RCC 7860 (cell line): ENCODE data around the gene DBNDD1.
"Not testable (repeated sequence)": the region's sequence is repeated elsewhere in the genome, so short reads cannot be mapped to it uniquely, and the experiment has no call there.

Experiments
- DNase-seq: peaks from one replicate; pipeline ENCODE4 v3.0.0-alpha.2; 2015; ENCODE audit warnings: low spot score
- FAIRE-seq: peaks from 2 replicates; lab custom pipeline; 2012; peaks lifted over from hg19 to GRCh38; lab: Jason Lieb, UNC

Gene DBNDD1

DNA sequence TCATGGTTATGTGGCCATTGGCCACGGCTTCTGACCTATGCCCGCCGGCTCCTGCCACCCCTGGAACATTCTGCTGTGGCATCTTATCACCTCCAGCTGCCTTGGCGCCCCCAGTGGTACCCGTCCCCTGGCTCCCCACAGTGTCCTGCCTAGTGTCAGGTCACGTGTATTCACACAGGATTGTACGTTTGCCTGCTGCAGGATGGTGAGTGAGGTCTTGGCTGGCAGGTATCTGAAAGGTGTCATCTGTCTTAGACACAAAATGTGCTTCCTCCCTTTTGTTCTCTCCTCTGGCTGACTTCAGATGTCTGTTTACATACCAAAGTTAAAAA lies 24.9 kb downstream of the DBNDD1 start:
- FAIRE-seq (no peak), DNase-seq (no peak)

DNA sequence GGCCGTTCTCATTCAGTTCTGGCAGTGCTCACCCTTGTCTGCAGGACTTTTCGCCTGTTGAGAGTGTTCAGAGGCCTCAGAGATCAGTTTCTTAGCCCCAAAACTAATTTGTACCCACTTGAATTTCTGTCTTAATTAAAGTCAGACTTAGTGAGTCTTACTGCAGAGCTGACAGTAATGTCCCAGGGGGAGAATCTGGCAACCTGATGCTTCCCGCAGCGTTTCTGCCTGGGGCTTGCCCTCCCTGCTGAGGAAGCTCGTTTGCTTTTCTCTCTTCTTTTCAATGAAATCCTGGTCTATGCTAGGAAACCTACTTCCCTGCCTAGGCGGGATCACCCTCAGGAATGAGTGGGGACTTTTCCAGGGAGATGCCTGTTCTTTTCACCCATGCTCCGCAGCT lies 25.3 kb downstream of the DBNDD1 start:
- DNase-seq (no peak), FAIRE-seq (no peak)

DNA sequence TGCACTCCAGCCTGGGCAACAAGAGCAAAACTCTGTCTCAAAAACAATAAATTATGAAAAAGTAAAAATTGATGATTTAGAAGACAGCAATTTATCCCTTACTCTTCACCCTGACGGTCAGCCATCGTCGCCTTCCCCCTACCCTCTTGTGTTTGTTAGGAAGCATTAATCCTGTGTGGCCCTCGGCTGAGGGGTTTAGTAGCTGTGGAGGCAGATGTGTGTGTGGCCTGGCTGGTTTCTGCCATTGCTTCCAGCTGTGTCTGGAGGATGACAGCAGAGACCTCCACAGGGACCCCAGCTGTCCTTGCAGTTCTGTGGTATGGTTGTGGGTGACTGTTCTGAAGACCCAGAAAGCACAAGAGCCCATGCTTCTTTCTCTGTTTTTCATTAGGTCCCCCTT lies 25.9 kb downstream of the DBNDD1 start:
- DNase-seq (no peak), FAIRE-seq (no peak)

DNA sequence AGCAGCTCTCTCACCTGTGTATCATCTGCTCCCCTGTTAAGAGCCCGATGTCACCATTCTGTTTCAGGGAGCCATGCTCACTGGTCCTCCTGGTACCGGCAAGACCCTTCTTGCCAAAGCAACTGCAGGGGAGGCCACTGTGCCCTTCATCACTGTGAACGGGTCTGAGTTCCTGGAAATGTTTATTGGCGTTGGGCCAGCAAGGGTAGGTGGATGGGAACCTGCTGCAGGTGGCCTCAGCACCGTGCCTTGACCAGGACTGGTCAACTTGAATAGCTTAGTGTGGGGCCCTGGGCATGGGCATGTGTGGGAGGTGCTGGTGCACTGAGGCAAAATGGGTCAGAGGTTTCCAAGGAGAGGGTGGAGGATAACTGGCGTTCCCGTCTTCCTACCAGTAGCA lies 28.5 kb downstream of the DBNDD1 start:
- FAIRE-seq = no peak
- no peak for DNase-seq

DNA sequence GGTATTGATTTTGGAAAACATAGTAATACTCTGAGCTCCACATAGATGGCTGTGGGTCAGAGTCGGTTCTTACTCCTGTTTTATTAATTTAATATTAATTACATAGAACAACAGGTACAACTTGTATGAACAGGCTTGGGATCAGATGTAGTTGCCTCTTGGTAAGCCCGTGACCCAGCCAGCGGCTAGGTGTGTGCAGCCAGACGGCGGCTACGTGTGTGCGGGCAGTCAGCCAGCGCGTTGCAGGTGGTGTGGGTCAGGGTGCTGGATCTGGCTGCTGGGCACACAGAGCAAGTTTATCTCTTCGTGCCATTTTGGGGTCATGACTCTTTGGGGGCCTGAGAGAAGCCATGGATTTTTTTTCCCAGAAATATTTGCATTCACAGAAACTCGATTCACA lies 30.3 kb downstream of the DBNDD1 start:
- DNase-seq (no peak), FAIRE-seq (no peak)

DNA sequence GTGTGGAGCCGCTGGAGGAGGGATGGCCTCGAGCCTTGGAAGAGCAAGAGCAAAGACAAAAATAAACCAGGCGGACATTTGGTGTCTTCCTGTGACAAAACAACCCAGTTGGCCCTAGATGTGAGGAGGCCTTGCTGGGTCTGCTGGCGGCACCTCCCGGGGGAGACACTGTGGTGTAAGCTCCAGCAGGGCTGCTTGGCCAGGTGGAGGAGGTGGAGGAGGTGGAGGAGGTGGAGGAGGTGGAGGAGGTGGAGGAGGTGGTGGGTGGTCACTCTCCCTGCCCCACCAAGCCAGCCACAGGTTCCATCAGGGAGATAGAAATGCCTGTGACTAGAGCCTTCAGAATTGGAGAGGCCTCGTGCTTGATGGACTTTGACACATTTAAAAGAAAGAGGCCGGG lies 32.1 kb downstream of the DBNDD1 start:
- no peak for FAIRE-seq
- no peak for DNase-seq

DNA sequence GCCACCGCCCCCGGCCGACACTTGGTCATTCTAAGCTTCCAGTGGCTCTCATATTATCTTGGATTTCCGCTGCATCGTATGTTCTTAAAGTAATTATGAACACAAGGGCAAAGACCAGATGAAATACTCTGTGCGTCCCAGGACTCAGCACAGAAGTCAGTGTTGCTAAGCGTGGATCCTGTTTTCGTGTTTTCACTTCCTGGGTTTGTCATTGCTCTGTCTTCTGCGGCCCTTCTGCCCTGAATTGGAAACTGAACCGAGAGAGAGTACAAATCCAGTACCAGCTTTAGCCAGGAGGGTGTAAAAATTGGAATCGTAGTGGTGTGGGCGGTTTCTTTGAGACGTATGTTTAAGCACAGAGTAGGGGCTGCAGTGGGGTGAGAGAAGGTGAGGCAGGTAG lies 32.7 kb downstream of the DBNDD1 start:
- no peak for FAIRE-seq
- no peak for DNase-seq

DNA sequence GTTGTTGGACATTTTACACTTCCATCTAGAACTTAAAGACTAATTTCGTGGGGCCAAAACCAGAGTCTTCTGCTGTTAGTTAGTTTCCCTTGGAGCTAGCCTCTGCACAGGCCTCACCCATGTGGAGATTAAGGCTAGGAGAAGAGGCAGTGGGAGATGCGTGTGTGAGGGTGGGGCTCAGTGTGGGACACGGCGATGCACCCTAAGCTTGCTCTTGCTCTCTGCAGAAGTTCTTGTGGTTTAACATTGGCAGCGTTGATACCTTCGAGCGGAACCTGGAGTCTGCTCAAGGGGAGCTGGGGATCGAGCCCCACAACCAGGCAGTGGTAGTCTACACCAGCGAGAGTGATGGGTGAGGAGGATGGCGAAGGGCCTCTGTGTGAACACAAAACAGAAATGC lies 34.0 kb downstream of the DBNDD1 start:
- DNase-seq (no peak), FAIRE-seq (no peak)

DNA sequence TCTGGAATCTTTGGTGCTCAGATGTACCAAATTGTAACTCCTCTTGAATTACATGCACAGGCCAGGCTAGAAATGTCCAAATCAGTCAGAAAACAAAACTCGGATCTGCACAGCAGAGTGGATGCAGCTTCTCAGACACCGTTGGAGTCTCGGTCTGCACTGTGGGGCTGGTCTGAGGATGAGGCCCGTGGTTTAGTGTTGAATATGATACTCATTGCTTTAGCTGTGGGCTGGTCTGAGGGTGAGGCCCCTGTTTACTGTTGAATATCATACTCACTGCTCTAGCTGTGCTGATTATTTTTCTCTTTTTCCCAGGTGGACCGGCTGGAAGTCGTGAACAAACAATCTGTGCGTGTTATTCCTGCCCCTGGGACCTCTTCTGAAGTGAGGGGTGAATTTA lies 35.0 kb downstream of the DBNDD1 start:
- FAIRE-seq = no peak
- DNase-seq = no peak

DNA sequence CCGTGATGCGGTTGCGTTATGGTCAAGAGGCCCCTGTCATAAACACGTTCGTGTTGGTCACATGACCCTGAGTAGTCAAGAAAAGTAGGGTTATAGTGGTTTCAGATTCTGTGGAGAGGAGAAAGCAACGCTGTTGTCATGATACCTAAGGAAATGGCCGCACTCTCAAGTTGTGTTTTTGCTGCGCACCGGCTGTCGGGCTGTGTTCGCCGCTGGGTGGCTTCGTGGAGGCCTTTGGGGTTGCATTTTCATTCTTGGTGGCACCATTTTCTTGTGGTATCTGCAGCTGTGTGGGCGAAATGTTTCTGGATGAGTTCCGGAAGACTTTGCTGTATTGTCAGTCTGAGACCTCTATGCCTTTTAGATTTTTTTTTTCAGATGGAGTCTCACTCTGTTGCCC lies 35.7 kb downstream of the DBNDD1 start:
- no peak for DNase-seq
- no peak for FAIRE-seq

DNA sequence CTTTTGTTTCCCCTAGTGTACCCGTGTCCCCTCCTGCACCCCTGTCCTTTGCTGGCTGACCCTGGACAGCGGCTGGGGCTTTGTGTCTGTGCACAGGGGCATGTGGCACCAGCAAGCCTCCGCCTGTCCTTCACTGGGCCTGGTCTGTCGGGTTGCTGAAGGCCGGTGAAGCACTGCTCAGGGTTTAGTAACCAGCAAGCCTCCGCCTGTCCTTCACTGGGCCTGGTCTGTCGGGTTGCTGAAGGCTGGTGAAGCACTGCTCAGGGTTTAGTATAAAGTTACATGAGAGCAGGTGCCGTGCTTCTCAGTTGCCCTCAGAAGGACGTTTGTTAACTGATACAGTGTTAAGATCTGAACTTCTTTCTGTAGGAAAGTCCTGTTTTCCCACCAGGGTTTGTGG lies 36.9 kb downstream of the DBNDD1 start:
- FAIRE-seq (no peak), DNase-seq (no peak)

DNA sequence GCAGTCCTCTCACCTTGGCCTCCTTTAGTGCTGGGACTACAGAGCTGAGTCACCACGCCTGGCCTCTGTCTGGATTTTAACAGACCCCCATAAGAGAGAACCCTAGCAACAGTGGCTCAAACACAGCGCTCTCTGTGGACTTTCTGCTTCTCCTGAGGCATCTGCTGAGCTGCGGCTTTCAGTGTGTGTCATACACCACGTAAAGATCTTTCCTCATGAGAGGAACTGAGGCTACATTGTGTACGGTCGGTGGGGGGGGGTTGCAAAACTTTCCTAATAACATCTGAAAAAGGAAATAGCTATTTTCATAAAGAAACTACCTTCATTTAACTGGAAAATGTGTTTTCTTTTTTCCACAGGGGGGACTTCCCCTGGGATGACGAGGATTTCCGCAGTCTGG lies 37.8 kb downstream of the DBNDD1 start:
- no peak for DNase-seq
- no peak for FAIRE-seq

DNA sequence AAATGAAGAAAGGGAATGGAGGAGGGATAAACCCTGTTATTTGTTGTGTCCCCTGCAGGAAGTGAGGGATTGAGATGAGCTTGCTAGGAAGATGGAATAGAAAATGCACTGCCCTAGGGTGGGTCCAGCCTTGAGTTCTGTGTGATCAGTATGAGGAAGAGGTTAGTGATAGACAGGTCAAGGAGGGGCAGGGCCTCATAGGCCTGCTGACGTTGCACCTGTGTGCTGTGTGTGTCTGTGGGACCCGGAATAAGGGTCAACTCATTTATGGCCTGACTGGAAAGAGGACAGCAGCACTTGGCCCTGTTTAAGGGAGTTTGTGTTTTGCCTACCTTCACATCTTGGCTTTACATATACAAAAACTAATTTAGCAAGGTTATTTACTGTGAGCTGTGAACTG lies 44.4 kb downstream of the DBNDD1 start:
- no peak for FAIRE-seq
- no peak for DNase-seq

DNA sequence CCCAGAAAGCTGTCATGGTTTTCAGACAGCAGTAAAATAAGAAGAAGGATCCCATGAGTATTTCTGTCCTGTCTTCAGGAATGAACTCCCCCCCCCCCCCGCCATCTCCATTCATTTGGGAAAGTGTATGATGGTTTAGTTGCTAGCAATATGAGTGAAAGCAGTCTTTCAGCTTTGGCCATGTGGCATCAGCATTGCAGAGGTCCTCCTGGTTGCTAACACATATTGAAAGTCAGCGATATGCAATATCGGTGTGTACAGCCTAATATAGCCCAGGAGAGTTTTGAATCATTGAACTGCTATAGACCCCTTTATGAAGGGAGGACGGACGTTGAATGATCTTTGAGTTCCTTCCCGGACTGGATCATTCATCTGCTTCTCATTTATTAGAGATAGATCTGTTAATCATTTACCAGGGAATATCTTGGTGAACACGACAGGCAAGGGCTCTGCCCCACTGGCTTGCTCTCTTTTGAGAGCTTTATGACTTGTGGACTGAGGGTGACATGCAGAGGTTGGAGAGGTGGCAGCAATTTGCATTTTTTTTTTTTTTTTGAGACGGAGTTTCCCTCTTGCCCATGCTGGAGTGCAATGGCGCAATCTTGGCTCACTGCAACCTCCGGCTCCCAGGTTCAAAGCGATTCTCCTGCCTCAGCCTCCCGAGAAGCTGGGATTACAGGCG lies 45.5 kb downstream of the DBNDD1 start:
- no peak for FAIRE-seq
- DNase-seq = peak; percentile 5

DNA sequence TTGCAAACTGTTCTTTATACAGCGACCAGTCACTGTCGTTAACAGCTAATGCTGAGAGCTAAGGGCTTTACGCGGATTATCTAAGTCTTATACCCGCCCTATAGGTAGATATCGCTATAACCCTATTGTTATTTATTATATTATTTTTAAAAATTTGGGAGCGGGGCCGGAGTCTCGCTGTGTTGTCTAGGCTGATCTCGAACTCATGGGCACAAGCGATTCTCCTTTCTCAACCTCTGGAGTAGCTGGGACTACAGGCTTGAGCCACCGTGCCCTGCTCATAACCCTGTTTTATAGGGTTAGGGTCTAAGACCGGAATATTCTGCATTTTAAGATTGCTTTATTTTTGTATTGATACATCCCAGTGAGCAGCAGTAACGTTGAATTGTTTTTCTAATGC lies 46.0 kb downstream of the DBNDD1 start:
- FAIRE-seq (no peak), DNase-seq (no peak)

DNA sequence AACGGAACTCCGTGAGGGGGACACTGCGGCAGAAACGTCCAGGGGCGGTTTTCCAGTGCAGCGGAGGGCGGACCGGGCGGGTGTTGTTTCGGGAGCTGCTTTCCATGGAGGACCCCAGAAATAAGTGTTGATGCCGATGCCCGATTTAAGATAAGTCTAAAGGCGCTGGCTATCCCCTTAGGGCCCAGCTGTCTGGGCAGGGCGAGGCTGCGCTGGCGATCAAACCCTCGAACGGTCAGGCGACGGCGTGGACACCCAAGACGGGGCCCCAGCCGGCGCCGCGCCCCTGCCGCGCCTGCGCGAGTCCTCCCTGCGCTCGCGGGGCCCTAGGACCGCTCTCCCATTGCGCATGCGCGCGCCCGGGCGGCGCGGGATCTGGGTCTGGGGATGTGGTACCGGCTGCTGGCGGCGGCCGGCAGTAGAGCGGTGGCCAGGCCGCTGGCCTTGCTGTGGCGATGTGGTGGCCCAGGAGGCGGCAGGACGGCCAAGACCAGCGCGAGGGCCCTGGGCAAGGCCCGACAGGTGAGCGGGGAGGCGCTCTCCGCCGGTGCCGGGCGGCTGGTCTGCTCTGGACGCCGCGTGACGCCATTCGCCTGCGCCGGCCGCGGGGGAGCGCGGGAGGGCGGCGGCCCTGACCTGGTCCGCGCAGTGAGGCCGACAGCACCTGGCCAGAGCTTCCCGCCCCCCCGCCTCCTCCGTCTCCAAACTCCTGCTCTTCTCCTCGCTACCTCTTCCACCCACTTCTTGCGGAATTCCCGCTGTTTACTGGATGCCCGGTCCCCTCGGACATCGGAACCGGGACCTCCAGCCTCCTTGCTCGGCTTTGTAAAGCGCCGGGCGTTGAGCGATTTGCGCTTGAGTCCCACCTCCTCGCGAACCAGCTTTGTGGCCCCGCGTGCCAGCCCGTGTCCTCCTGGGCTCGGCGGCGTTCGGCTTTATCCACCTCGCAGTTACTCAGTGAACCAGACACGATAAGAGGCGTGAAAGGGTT lies 46.7 kb downstream of the DBNDD1 start:
- DNase-seq (peak; percentile 74), FAIRE-seq (no peak)

DNA sequence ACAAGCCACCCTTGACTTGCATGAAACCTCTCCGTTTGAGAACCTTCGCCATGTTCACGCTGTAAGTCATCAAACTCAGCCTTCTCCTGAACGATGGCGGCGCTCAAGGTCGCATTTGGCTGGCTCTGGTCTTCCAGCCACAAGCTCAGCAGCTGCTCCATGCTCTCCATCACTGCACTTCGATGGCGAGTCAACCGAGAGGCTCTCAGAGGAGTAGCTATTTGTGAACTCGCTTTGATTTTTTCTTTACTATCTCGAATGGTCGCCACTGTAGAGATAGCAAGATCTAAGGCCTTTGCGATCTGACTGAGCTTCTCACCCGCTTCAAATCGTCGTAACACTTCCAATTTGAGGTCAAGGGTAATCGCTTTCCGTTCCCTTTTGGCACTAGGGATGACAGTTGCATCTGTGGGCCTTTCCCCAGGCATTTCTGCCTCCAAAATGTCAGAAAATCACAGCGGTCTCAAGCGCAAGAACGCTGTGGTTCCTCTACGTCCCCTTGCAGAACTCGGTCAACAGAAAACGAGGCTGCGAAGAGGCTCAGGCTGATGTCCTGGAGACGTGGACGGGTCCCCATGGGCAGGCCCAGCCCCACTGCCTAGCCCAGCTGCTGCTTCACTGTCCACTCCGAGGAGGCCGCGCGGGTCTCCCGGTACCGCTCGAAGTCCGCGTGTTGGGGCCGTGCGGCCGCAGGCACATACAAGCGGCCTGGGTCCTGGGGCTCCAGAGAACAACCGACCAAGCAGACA lies 47.6 kb downstream of the DBNDD1 start:
- no peak for DNase-seq
- FAIRE-seq = no peak

DNA sequence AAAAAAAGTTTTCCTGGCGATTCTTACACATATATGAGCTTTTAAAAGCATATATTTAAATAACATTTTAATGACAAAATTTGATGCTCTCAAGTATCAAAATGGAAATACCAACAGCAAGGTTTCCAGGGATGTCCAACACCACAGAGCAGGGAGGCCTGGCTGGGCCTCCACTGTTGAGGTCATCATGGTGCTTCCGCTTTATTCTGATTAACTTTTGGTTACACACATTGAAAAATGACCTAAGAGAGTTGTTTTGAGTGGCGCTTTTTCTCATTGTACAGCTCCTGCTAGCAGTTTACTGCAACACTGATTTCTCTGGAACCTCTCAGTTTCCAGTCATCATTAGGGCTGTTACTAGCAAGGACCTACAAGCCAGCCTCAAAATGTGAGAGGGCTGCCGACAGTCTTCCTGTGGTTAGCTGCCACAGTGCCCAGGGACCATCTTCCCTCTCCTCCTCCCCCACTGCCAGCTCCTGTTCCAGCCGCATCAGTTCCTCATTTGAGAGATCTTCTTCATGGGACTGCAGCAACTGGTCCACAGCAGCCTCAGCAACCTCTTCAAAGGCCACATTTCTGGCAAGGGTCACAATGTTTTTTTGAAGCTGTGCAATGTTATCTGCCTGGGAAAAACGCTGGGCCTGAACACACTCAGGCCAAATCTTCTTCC lies 49.4 kb downstream of the DBNDD1 start:
- no peak for DNase-seq
- no peak for FAIRE-seq

DNA sequence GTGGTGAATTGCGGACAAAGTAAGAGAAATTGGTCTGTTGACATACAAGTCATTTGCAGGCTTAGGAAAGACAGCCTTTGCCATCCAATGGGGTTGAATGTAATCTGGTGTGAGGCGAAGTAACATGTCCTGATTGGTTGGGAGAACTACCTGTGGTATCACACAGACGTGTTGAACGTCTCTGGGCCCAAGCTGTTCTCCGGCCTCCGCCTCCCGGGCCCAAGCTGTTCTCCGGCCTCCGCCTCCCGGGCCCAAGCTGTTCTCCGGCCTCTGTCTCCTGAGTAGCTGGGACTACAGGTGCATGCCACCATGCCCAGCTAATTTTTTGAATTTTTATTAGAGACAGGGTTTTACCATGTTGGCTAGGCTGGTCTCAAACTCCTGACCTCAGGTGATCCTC lies 51.2 kb downstream of the DBNDD1 start:
- not testable (repeated sequence) for FAIRE-seq, DNase-seq

DNA sequence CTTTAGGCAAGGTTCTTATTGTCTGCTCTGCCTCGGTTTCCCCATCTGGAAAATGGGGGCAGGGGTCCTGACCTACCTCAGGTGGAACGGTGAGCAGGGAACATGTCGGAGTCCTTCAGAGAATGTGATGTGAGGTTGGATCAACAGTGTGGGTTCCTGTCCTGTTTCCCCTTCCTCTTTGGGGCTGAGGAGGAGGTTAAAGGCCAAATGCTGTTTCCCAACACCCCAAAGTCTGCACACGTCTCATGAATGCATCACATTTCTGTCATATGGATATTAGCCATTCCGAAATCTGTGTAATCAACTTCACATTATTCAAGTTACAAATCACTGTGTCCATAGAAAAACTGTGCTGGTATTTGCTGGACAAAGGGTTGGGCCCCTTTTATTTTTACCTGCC lies 51.8 kb downstream of the DBNDD1 start:
- FAIRE-seq, DNase-seq: not testable (repeated sequence)

DNA sequence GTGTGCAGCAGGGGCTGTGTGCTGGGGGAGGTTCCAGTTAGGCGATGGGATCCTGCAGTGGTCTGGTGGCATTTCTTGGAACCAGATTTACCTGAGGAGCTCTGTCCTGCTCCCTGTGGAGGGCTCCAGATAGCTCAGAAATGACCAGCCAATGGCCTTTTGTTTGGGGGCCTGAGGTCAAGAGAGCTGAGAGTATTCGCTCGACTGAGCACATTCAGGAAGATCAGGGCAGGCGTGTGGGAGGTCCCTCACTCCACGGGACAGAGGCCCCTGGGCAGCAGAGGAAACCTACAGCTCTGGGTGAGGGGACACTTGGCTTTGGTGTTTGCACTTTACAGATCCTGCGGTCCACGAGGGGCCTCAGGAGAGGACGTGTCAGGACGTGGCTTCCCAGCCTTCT lies 52.5 kb downstream of the DBNDD1 start:
- DNase-seq = no peak
- no peak for FAIRE-seq
